Measurements from ENCODE around the gene ZSWIM6.

The ZSWIM6 gene

DNA sequence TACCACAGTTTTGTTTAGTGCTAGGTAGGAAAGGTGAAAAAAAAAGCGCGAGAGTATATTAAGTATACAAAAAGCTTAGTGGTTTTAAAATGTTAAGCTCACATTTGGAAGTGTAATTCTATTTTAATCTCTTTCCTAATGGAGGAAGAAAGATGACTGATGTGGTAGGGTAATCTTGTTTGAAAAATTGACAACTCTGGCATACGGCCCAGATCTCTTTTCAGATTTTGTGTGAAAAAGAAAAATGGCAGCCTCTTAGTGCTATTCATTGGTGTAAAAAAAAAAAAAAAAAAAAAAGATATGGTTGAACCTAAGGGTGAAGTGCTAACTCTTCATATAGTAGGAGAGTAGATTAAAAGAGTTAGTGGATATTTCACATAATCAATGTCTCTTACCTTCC is 108.0 kb downstream of the ZSWIM6 start:
- Histone ChIP-seq H3K27ac (no peak overlapping the region), H3K4me3 (no peak overlapping the region)
- TF ChIP-seq, protein P1, sequence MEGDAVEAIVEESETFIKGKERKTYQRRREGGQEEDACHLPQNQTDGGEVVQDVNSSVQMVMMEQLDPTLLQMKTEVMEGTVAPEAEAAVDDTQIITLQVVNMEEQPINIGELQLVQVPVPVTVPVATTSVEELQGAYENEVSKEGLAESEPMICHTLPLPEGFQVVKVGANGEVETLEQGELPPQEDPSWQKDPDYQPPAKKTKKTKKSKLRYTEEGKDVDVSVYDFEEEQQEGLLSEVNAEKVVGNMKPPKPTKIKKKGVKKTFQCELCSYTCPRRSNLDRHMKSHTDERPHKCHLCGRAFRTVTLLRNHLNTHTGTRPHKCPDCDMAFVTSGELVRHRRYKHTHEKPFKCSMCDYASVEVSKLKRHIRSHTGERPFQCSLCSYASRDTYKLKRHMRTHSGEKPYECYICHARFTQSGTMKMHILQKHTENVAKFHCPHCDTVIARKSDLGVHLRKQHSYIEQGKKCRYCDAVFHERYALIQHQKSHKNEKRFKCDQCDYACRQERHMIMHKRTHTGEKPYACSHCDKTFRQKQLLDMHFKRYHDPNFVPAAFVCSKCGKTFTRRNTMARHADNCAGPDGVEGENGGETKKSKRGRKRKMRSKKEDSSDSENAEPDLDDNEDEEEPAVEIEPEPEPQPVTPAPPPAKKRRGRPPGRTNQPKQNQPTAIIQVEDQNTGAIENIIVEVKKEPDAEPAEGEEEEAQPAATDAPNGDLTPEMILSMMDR (IDR thresholded peaks at IDR 0.05), result no peak
- DNase-seq (ENCODE audit: low spot score), result no peak

DNA sequence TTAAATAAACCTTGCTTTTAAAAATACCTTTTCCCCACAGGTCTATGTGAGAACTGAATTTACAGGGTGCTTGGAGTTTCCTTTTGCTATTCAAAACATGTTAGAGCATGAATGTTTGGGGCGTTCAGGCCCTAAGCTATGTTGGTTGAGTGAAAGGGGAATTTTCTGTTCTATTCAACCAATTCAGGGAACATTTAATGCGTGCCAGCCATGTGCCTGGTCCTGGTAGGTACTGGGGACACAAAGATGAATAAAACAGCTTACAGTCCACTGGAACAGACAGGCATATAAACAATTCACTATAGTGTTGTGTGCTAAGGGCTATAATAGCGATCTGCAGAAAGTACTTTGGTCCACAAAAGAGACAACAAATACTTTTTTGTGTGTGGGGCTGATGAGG is 108.5 kb downstream of the ZSWIM6 start:
- no peak overlapping the region for H3K27ac ChIP-seq
- no peak overlapping the region for H3K4me3 ChIP-seq
- DNase-seq (ENCODE audit: low spot score), result no peak
- TF ChIP-seq, protein P1 (IDR thresholded peaks at IDR 0.05), result no peak

DNA sequence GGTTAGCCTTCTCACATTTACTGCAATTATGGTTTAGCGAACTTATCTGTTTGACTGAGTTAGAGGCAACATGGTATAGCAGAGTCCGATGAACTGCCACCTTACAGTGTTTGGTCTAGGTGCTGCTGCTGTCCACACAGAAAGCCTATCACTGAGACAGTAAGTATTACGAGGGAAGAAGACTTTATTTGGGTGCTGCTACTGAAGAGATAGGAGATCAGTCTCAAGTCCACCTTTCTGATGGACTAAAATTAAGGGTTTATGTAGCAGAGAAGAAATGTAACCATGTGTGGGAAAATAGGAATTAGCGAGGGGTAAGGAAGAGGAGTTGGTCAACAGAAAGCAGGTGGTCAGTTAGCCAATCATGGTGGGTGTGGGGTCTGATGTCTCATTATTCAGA is 109.7 kb downstream of the ZSWIM6 start:
- TF ChIP-seq, protein P1 (IDR thresholded peaks at IDR 0.05), result no peak
- Histone ChIP-seq H3K4me3 (no peak overlapping the region), H3K27ac (no peak overlapping the region)
- no peak for DNase-seq (ENCODE audit: low spot score)

DNA sequence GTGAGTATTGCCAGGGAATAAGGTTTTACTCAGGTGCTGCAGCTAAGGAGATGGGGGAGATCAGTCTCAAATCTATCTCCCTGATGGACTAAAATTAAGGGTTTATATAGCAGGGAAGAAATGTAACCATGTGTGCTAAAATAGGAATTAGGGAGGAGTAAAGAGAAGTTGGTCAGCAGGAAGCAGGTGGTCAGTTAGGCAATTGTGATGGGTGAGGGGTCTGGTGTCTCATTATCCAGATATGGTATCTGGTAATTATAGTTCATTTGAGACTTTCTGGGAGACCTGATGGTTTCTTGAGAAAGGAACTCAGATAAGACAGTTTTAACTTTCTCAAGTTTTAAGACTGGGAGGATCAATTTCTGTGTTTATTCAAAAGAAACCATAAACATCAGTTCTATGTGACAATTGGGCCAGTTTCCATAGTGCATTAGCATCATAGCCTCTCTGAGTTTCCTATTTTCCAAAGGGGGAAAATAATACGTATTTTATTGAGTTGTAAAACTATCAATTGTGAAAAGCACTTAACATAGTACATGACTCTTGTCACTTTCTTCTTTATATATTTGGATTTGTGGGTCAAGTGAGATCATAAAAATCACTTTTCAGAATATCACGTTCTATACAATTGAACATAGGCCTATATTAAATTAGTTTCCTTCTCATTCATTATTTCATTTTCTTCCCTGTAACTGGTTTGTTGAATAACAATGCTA is 115.9 kb downstream of the ZSWIM6 start:
- H3K27ac ChIP-seq, result no peak overlapping the region
- no peak overlapping the region for H3K4me3 ChIP-seq
- TF ChIP-seq, protein P1 (IDR thresholded peaks at IDR 0.05), result no peak
- DNase-seq (ENCODE audit: low spot score), result no peak

DNA sequence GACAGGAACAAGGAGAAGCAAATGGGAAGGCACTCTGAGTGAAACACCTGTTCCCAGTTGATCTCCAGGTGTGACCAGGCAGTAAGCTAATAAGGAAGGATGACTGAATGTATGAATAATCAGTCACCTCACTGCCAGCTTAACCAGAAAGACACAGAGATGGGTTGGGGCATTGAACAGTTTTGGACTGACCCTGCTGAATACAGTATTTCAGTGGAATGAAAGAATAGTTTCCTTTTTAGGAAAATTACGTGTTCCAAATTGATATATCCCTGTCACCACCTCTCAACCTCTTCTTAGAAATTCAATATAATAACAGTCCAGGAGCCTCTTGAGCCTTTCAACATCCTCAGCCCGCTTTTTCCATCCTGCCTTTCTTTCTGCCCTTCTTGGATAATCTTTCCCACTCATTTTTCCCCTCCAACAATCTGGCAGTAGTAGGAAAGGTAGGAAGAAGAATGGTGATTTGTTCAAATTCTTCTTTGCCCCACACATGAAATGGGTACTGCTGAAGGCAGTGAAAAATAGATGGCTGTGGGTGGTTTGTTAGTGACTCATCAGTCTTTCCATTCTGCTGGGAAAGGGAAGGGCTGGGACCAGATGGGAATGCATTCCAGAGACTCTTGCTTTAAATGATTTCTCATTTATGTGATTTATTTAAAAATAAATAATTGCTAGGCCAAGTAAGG is 117.9 kb downstream of the ZSWIM6 start:
- H3K27ac ChIP-seq, result peak overlapping the region; percentile 39 to 72
- TF ChIP-seq, protein P1 (IDR thresholded peaks at IDR 0.05), result no peak
- no peak overlapping the region for H3K4me3 ChIP-seq
- no peak for DNase-seq (ENCODE audit: low spot score)

DNA sequence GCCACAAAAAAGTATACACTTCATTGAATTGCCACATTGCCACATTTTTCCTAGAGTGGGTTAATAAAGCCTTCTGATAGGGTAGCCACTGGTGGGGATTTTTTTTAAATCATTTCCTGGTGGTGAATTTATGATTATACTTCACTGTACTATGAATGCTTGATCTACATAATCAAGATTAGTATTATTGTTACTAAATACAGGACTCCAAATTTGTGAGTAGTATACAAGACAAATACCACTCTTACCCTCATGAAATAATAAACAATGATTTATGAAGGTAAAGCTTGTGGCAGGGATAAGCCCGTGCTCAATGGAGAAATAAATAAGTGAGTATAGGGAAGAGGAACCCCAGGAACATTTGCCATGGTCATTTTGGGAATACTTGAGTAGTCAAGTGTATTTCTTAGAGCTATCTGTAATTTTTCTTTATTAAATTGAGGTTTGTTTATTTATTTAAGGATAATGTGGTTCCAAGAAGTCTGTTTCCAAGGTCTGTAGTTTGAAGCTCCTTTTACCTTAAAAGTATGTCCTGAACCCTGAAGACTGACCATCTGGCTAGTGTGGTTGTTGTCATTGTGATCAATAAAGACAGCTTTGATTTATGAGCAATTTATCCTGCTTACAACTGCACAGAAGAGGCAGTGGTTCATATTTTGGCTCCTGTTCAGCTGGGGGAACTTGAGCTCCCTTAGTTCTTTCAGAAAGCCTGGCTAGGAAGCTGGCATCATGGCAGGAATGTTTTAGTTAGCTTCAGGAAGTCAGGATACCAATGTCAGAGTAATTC is 118.6 kb downstream of the ZSWIM6 start:
- no peak for DNase-seq (ENCODE audit: low spot score)
- Histone ChIP-seq H3K27ac (peak overlapping the region; percentile 39 to 72), H3K4me3 (peak overlapping the region; percentile 20)
- TF ChIP-seq, protein P1 (IDR thresholded peaks at IDR 0.05), result no peak
